Endothelial cell of umbilical vein (primary cell): ENCODE measurements around the gene ATG13. TPM values are rescaled to one million over a fixed set of nuclear protein-coding genes. Genes with fewer than 3 reads are reported as not detected.

ENCODE experiments used
- BruUV-seq: library from RNA; stranded (reverse); fragments of 400-500 nt; replicated peaks from 2 replicates; lab custom pipeline; 2021; lab: Mats Ljungman, UMichigan
- CTCF ChIA-PET: fragments of 300-600, 350-600 bp; sonication (Branson Sonifier 250); formaldehyde crosslinking; loops from one replicate; lab custom pipeline; 2021; ENCODE audit warnings: antibody characterized with exemption, inconsistent platforms; lab: Charles Lee
- POLR2A ChIA-PET: fragments of 300-600, 350-600 bp; sonication (Branson Sonifier 250); formaldehyde crosslinking; loops from one replicate; lab custom pipeline; 2021; ENCODE audit warnings: antibody characterized with exemption, inconsistent platforms; lab: Charles Lee
- DNase-seq: peaks from one replicate; pipeline ENCODE4 v3.0.0-alpha.2; 2011; ENCODE audit warnings: low read depth, low spot score
- FAIRE-seq: peaks from 2 replicates; lab custom pipeline; 2011; peaks lifted over from hg19 to GRCh38; lab: Jason Lieb, UNC
- H2AFZ ChIP-seq: 2 replicates; pipeline ENCODE4 v1.6.0; 2012; ENCODE audit warnings: low read depth, low read length, control low read depth, inconsistent platforms
- H3K27ac ChIP-seq: 2 replicates; pipeline ENCODE4 v1.5.1; 2011; ENCODE audit warnings: low read depth, mild to moderate bottlenecking, control low read depth, low read length, moderate library complexity; ENCODE audit not compliant: insufficient read depth
- H3K27me3 ChIP-seq, 2 experiments: 2 replicates each; pipeline versions ENCODE4 v1.6.0 to v1.6.1; 2011; ENCODE audit warnings: low read length in 2 of 2, mixed read lengths in 1 of 2; ENCODE audit not compliant: control insufficient read depth in 2 of 2, insufficient read depth in 2 of 2
- H3K36me3 ChIP-seq, 2 experiments: 2 replicates in 1 of 2; 3 replicates in 1 of 2; pipeline ENCODE4 v1.5.1; 2011; ENCODE audit warnings: low read length in 2 of 2, mild to moderate bottlenecking in 1 of 2, moderate library complexity in 1 of 2; ENCODE audit not compliant: control insufficient read depth in 2 of 2, insufficient read depth in 2 of 2; ENCODE audit errors: extremely low read depth in 1 of 2
- H3K4me1 ChIP-seq: 3 replicates; pipeline ENCODE4 v1.5.1; 2011; ENCODE audit warnings: mild to moderate bottlenecking, low read length; ENCODE audit not compliant: control insufficient read depth, insufficient read depth; ENCODE audit errors: extremely low read depth
- H3K4me2 ChIP-seq: 2 replicates; pipeline ENCODE4 v1.6.1; 2011; ENCODE audit warnings: low read length, control low read depth, mixed read lengths; ENCODE audit not compliant: insufficient read depth
- H3K4me3 ChIP-seq, 3 experiments: fragments of 200-600 bp in 1 of 3; sonication (generic), shearing (Covaris generic) in 1 of 3; replicated peaks in 1 of 3; 2 replicates each; pipeline ENCODE4 v1.5.1; 2011 to 2016; ENCODE audit warnings: control low read depth in 3 of 3, low read length in 3 of 3, mild to moderate bottlenecking in 2 of 3, inconsistent platforms in 1 of 3, low read depth in 1 of 3, moderate library complexity in 1 of 3; ENCODE audit not compliant: insufficient read depth in 1 of 3
- H3K79me2 ChIP-seq: 2 replicates; pipeline ENCODE4 v1.6.0; 2012; ENCODE audit warnings: low read length, inconsistent platforms; ENCODE audit not compliant: control insufficient read depth, insufficient read depth
- H3K9ac ChIP-seq: replicated peaks from 2 replicates; pipeline ENCODE3; 2011; ENCODE audit warnings: low read length, control low read depth; ENCODE audit not compliant: insufficient read depth; ENCODE audit errors: extremely low read depth
- H3K9me1 ChIP-seq: replicated peaks from 3 replicates; pipeline ENCODE4 v1.6.0; 2011; ENCODE audit warnings: mild to moderate bottlenecking, low read length; ENCODE audit not compliant: control insufficient read depth, insufficient read depth; ENCODE audit errors: extremely low read depth
- H3K9me3 ChIP-seq: replicated peaks from 2 replicates; pipeline ENCODE4 v1.5.1; 2012; ENCODE audit warnings: low read length, inconsistent platforms; ENCODE audit not compliant: control insufficient read depth, insufficient read depth
- H4K20me1 ChIP-seq: replicated peaks from 2 replicates; pipeline ENCODE3; 2011; ENCODE audit warnings: mild to moderate bottlenecking, low read length; ENCODE audit not compliant: control insufficient read depth, insufficient read depth; ENCODE audit errors: extremely low read depth
- EZH2 ChIP-seq: IDR thresholded peaks from 2 replicates; pipeline ENCODE4 v1.6.1; 2012; ENCODE audit warnings: borderline replicate concordance, low read depth, mild to moderate bottlenecking, moderate library complexity, low read length, inconsistent platforms; ENCODE audit not compliant: severe bottlenecking
- FOS ChIP-seq: IDR thresholded peaks from 2 replicates; pipeline ENCODE4 v1.6.1; 2011; ENCODE audit warnings: mild to moderate bottlenecking, low read length, moderate library complexity, borderline replicate concordance; ENCODE audit not compliant: insufficient read depth
- GATA2 ChIP-seq: IDR thresholded peaks from 2 replicates; pipeline ENCODE4 v1.7.0; 2011; ENCODE audit warnings: low read depth, mild to moderate bottlenecking, moderate library complexity, mixed read lengths, low read length; ENCODE audit not compliant: insufficient read length, insufficient read depth
- JUN ChIP-seq: IDR thresholded peaks from 2 replicates; pipeline ENCODE4 v1.6.1; 2011; ENCODE audit warnings: borderline replicate concordance, low read depth; ENCODE audit not compliant: insufficient read length, insufficient read depth
- MYC ChIP-seq: IDR thresholded peaks from one replicate; pipeline ENCODE4 v1.6.1; 2011; ENCODE audit warnings: mild to moderate bottlenecking, low read depth, low read length
- POLR2A ChIP-seq: IDR thresholded peaks from 2 replicates; pipeline ENCODE4 v1.6.1; 2012; ENCODE audit warnings: low read depth, mild to moderate bottlenecking, control low read depth, low read length
- POLR2AphosphoS5 ChIP-seq: IDR thresholded peaks from 2 replicates; pipeline ENCODE4 v1.6.1; 2012; ENCODE audit warnings: low read depth, mild to moderate bottlenecking, control low read depth, low read length, moderate library complexity; ENCODE audit not compliant: insufficient read depth
- dilution Hi-C: fragments of 300-500 bp; cut with MboI; formaldehyde crosslinking; loops from one replicate; pipeline ENCODE4 v1.15.0; 2019; ENCODE audit warnings: low sequenced_read_pairs; ENCODE audit not compliant: extremely low pct_ligation_motif_present
- intact Hi-C: fragments of 100-400 bp; cut with micrococcal nuclease; formaldehyde crosslinking; loops from one replicate; pipeline ENCODE4 v1.10.0; 2022
- polyA plus RNA-seq, 4 experiments: library from polyadenylated mRNA; depleted of rRNA in 3 of 4; stranded (reverse) in 3 of 4; unstranded in 1 of 4; fragments of >200 nt; gene quantifications; 2 replicates each; pipeline versions ENCODE4 v1.2.1 to v1.2.3, GENCODE V29; 2011 to 2012; ENCODE audit warnings: missing spikeins in 1 of 4
- total RNA-seq: library from RNA; stranded (reverse); gene quantifications from 2 replicates; pipeline ENCODE4 v1.2.3, GENCODE V29; 2021
- TF ChIP-seq, protein P1 (sequence below): IDR thresholded peaks from 2 replicates; pipeline ENCODE4 v1.6.1; 2011; ENCODE audit not compliant: insufficient read depth, insufficient read length
- TF ChIP-seq, protein P2 (sequence below), 2 donors: IDR thresholded peaks; 1 replicate in 1 of 2; 2 replicates in 1 of 2; pipeline ENCODE4 v1.5.1; 2011; ENCODE audit warnings: low read length in 2 of 2, mild to moderate bottlenecking in 2 of 2, moderate library complexity in 2 of 2, control low read depth in 1 of 2, inconsistent platforms in 1 of 2, low read depth in 1 of 2; ENCODE audit not compliant: insufficient read depth in 1 of 2; ENCODE audit errors: extremely low read depth in 1 of 2

Gene ATG13
- total and polyA plus RNA-seq, 2 donors (not counting 3 experiments of a cell fraction or from before 2014, with no cell fraction given) = 60.1 to 66.5 TPM

DNA sequence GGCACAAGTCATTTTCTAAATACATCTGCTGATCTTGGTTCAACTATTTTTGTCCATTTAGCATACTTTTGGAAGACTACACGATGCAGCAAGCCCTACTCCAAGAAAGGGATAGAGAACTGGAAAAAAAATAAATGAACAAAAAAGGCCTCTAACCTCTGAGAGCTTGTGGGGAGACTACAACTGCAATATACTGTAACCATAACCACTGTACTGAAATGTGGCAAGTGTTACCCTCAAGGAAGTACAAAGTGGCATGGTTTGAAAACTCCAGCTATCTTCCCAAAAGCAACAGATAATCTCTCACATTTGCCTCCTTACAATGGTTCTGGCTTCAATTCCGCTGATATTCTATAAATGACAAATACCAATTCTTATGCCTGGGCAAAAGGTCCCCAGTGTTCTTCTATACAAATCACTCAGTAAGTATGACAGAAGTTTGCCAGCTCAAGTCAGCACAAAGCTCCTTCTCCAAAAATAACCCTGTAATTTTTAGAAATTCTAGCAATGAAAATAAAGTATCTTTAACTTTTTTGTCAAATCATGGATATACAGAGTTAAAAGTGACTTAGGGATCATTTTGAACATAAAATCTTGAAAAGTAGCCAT lies 46.5 kb upstream of the ATG13 start:
- H4K20me1 ChIP-seq = peaks cover 4% of the 10 kb centered on the region
- no peaks in the 10 kb centered on the region for H3K27me3 ChIP-seq
- no peak overlapping the region for H3K4me3 ChIP-seq
- intact Hi-C loops = no loop called here
- peaks cover 54% of the 10 kb centered on the region for H3K79me2 ChIP-seq
- H3K9me1 ChIP-seq = no peaks in the 10 kb centered on the region
- no peak overlapping the region for H3K4me2 ChIP-seq
- no peak overlapping the region for H2AFZ ChIP-seq
- H3K36me3 ChIP-seq = no peaks in the 10 kb centered on the region
- no peak for FAIRE-seq
- no peaks in the 10 kb centered on the region for H3K4me1 ChIP-seq
- no TSS peak for BruUV-seq
- TF ChIP-seq FOS = no peak
- no peak for TF ChIP-seq POLR2AphosphoS5
- TF ChIP-seq JUN = no peak
- no peak for TF ChIP-seq GATA2
- TF ChIP-seq EZH2 = no peak
- no peak for TF ChIP-seq POLR2A
- no peak for TF ChIP-seq MYC
- TF ChIP-seq, protein P1, sequence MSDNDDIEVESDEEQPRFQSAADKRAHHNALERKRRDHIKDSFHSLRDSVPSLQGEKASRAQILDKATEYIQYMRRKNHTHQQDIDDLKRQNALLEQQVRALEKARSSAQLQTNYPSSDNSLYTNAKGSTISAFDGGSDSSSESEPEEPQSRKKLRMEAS = no peak
- TF ChIP-seq, protein P2, sequence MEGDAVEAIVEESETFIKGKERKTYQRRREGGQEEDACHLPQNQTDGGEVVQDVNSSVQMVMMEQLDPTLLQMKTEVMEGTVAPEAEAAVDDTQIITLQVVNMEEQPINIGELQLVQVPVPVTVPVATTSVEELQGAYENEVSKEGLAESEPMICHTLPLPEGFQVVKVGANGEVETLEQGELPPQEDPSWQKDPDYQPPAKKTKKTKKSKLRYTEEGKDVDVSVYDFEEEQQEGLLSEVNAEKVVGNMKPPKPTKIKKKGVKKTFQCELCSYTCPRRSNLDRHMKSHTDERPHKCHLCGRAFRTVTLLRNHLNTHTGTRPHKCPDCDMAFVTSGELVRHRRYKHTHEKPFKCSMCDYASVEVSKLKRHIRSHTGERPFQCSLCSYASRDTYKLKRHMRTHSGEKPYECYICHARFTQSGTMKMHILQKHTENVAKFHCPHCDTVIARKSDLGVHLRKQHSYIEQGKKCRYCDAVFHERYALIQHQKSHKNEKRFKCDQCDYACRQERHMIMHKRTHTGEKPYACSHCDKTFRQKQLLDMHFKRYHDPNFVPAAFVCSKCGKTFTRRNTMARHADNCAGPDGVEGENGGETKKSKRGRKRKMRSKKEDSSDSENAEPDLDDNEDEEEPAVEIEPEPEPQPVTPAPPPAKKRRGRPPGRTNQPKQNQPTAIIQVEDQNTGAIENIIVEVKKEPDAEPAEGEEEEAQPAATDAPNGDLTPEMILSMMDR (IDR thresholded peaks at IDR 0.05; ENCODE audit: extremely low read depth in 1 of 2, insufficient read depth in 1 of 2, low read depth in 1 of 2, low read length in 2 of 2) = no peak
- H3K9ac ChIP-seq = no peak overlapping the region
- H3K27ac ChIP-seq = no peak overlapping the region
- no peaks in the 10 kb centered on the region for H3K9me3 ChIP-seq
- DNase-seq = no peak
- ChIA-PET CTCF (interaction anchor here (1.0 to 1.3 kb wide), 3 partner anchors 9 to 17 kb away, joined by 3 to 5 read pairs (median 4); no protein-coding TSS in a partner anchor), POLR2A (no interaction called here)
- dilution Hi-C loops = no loop called here
